Hepatocyte (in vitro differentiated cells): ENCODE results near the gene ZNF576. TPM values are rescaled to one million over a fixed set of nuclear protein-coding genes. Genes with fewer than 3 reads are reported as not detected.
"Not testable (repeated sequence)": the region's sequence is repeated elsewhere in the genome, so short reads cannot be mapped to it uniquely, and the experiment has no call there.

ENCODE experiments used
- DNase-seq: peaks from one replicate; pipeline ENCODE4 v3.0.0-alpha.2; 2016; ENCODE audit warnings: low spot score
- H2AFZ ChIP-seq: fragments of 200-600 bp; sonication (generic); 2 replicates; pipeline ENCODE4 v1.6.0; 2016; ENCODE audit warnings: antibody characterized with exemption, mild to moderate bottlenecking
- H3K27ac ChIP-seq: fragments of 200-600 bp; sonication (generic); 2 replicates; pipeline ENCODE4 v1.5.1; 2016; ENCODE audit warnings: mild to moderate bottlenecking
- H3K27me3 ChIP-seq: fragments of 200-600 bp; sonication (generic); 2 replicates; pipeline ENCODE4 v1.6.1; 2016
- H3K36me3 ChIP-seq: fragments of 200-600 bp; sonication (generic); replicated peaks from 2 replicates; pipeline ENCODE4 v1.5.1; 2016; ENCODE audit warnings: low read depth; ENCODE audit not compliant: insufficient read depth
- H3K4me1 ChIP-seq: fragments of 200-600 bp; sonication (generic); 2 replicates; pipeline ENCODE4 v1.5.1; 2016; ENCODE audit warnings: mild to moderate bottlenecking, moderate library complexity; ENCODE audit not compliant: insufficient read depth
- H3K4me2 ChIP-seq: fragments of 200-600 bp; sonication (generic); 2 replicates; pipeline ENCODE4 v1.6.0; 2016
- H3K4me3 ChIP-seq: fragments of 200-600 bp; sonication (generic); 2 replicates; pipeline ENCODE4 v1.5.1; 2016; ENCODE audit warnings: mild to moderate bottlenecking
- H3K79me2 ChIP-seq: fragments of 200-600 bp; sonication (generic); 2 replicates; pipeline ENCODE4 v1.6.0; 2017; ENCODE audit warnings: mild to moderate bottlenecking
- H3K9me2 ChIP-seq: fragments of 200-600 bp; sonication (generic); replicated peaks from 2 replicates; pipeline ENCODE4 v1.6.0; 2017; ENCODE audit warnings: mild to moderate bottlenecking; ENCODE audit not compliant: insufficient read depth
- H3K9me3 ChIP-seq: fragments of 200-600 bp; sonication (generic); 2 replicates; pipeline ENCODE4 v1.5.1; 2016; ENCODE audit warnings: low read depth, mild to moderate bottlenecking
- H4K20me1 ChIP-seq: fragments of 200-600 bp; sonication (generic); 2 replicates; pipeline ENCODE4 v1.6.0; 2016; ENCODE audit warnings: mild to moderate bottlenecking; ENCODE audit not compliant: insufficient read depth, poor library complexity, severe bottlenecking
- EZH2 ChIP-seq: fragments of 200-600 bp; sonication (generic); IDR thresholded peaks from 2 replicates; pipeline ENCODE4 v1.6.1; 2016; ENCODE audit warnings: antibody characterized with exemption, mild to moderate bottlenecking, borderline replicate concordance
- EZH2phosphoT487 ChIP-seq: fragments of 200-600 bp; sonication (generic); IDR thresholded peaks from one replicate; pipeline ENCODE4 v1.6.1; 2018; ENCODE audit warnings: antibody characterized with exemption, mild to moderate bottlenecking, low read depth, moderate library complexity; ENCODE audit not compliant: unreplicated experiment, severe bottlenecking
- WGBS: methylation state at CpG from one replicate; pipeline ENCODE4 v1.1.6; 2016; ENCODE audit warnings: low lambda C conversion rate; ENCODE audit errors: missing lambda C conversion rate; 5-methylcytosine and 5-hydroxymethylcytosine counted together
- polyA plus RNA-seq: library from polyadenylated mRNA; unstranded; fragments of >200 nt; fragmentation: Nextera tagmentation; extraction: Ambion mirVana; gene quantifications from 2 replicates; pipeline ENCODE4 v1.2.1, GENCODE V29; 2016
- total RNA-seq: library from RNA; depleted of rRNA; stranded (reverse); fragments of >200 nt; gene quantifications from 2 replicates; pipeline ENCODE4 v1.2.3, GENCODE V29; 2014
- TF ChIP-seq, protein P1 (sequence below): fragments of 200-600 bp; sonication (generic); IDR thresholded peaks from 2 replicates; pipeline ENCODE4 v1.5.1; 2016; ENCODE audit warnings: antibody characterized with exemption, mild to moderate bottlenecking; ENCODE audit not compliant: poor library complexity

Gene ZNF576, protein sequence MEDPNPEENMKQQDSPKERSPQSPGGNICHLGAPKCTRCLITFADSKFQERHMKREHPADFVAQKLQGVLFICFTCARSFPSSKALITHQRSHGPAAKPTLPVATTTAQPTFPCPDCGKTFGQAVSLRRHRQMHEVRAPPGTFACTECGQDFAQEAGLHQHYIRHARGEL
- total RNA-seq (12.8 and 16.2 TPM in 2 replicates), polyA plus RNA-seq (16.1 and 18.1 TPM in 2 replicates)

- Histone ChIP-seq H3K4me1 (peaks cover 15% of the 10 kb centered on the region), H3K27ac (peak within 1 kb of the TSS; percentile 97), H3K4me3 (peak within 1 kb of the TSS; percentile 50), H3K36me3 (no peaks in the 10 kb centered on the region), H2AFZ (peak within 1 kb of the TSS; percentile 38), H3K27me3 (no peaks in the 10 kb centered on the region), H3K9me2 (no peaks in the 10 kb centered on the region), H4K20me1 (peaks cover 6% of the 10 kb centered on the region), H3K4me2 (peak within 1 kb of the TSS; percentile 100), H3K79me2 (peaks cover 57% of the 10 kb centered on the region), H3K9me3 (no peaks in the 10 kb centered on the region)
- peak; percentile 100 for DNase-seq
- TF ChIP-seq, protein P1, sequence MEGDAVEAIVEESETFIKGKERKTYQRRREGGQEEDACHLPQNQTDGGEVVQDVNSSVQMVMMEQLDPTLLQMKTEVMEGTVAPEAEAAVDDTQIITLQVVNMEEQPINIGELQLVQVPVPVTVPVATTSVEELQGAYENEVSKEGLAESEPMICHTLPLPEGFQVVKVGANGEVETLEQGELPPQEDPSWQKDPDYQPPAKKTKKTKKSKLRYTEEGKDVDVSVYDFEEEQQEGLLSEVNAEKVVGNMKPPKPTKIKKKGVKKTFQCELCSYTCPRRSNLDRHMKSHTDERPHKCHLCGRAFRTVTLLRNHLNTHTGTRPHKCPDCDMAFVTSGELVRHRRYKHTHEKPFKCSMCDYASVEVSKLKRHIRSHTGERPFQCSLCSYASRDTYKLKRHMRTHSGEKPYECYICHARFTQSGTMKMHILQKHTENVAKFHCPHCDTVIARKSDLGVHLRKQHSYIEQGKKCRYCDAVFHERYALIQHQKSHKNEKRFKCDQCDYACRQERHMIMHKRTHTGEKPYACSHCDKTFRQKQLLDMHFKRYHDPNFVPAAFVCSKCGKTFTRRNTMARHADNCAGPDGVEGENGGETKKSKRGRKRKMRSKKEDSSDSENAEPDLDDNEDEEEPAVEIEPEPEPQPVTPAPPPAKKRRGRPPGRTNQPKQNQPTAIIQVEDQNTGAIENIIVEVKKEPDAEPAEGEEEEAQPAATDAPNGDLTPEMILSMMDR: peak; percentile 13
- no peak for TF ChIP-seq EZH2
- TF ChIP-seq EZH2phosphoT487: no peak
- WGBS: under 1% methylated on average over 60 of the region's 60 CpGs
These were observed at the start of gene ZNF576, which contains the start of gene IRGQ for GRCh38 chr19:43595999-43596841. Gene ZNF576 (plus strand): TSS chr19:43596595. CDS start chr19:43597109, 514 bp downstream. Gene IRGQ (minus strand): TSS chr19:43596134. CDS start chr19:43595338, 796 bp downstream.

DNA sequence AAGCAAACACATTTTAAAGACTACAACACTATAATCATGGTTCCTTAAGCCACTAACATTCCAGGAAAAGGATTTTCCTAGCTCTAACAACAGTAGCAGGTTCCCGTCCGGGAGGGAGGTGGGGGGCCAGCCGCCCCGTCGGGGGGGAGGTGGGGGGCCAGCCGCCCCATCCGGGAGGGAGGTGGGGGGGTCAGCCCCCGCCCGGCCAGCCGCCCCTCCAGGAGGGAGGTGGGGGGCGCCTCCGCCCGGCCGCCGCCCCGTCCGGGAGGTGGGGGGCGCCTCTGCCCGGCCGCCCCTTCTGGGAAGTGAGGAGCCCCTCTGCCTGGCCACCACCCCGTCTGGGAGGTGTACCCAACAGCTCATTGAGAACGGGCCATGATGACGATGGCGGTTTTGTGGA lies 48.5 kb upstream of the ZNF576 start:
- H3K79me2 ChIP-seq, H3K36me3 ChIP-seq, H3K27me3 ChIP-seq, H4K20me1 ChIP-seq, H3K9me2 ChIP-seq, H3K9me3 ChIP-seq, H3K4me3 ChIP-seq, H3K4me1 ChIP-seq, DNase-seq, H3K27ac ChIP-seq, H3K4me2 ChIP-seq, H2AFZ ChIP-seq: not testable (repeated sequence)
- WGBS: 85% methylated on average over 5 of the region's 24 CpGs

- Histone ChIP-seq H3K27me3 (no peaks in the 10 kb centered on the region), H2AFZ (no peak overlapping the region), H3K9me3 (no peaks in the 10 kb centered on the region), H4K20me1 (no peaks in the 10 kb centered on the region), H3K79me2 (no peaks in the 10 kb centered on the region), H3K4me3 (no peak overlapping the region), H3K4me2 (no peak overlapping the region), H3K36me3 (no peaks in the 10 kb centered on the region), H3K9me2 (no peaks in the 10 kb centered on the region), H3K27ac (no peak overlapping the region), H3K4me1 (no peaks in the 10 kb centered on the region)
- WGBS: 89% methylated on average over 2 of the region's 2 CpGs
- DNase-seq: no peak
- no peak for TF ChIP-seq EZH2phosphoT487
- TF ChIP-seq, protein P1: no peak
- no peak for TF ChIP-seq EZH2
These were observed 47.7 kb upstream of the ZNF576 start for GRCh38 chr19:43548706-43549105.
